ENCODE data around the gene CTU2. TPM values are rescaled to one million over a fixed set of nuclear protein-coding genes. Genes with fewer than 3 reads are reported as not detected.

The CTU2 gene
- total and polyA plus RNA-seq, 9 of the 15 experiments (the other 6 are each of a cell fraction or from before 2014, with no cell fraction given): 1.3 to 105 (median 23.2) TPM

- TF ChIP-seq TAF1 (IDR thresholded peaks at IDR 0.05; ENCODE audit: control insufficient read depth, extremely low read depth, insufficient read depth, low read length, severe bottlenecking): no peak
- no peak for TF ChIP-seq PHTF2 (CRISPR knock-in tag; IDR thresholded peaks at IDR 0.05)
- no peak for TF ChIP-seq THAP12 (CRISPR knock-in tag; IDR thresholded peaks at IDR 0.05)
- no peak for TF ChIP-seq SETDB1 (IDR thresholded peaks at IDR 0.05; ENCODE audit: low read length)
- peak; percentile 64 for TF ChIP-seq SAP30 (IDR thresholded peaks at IDR 0.05; ENCODE audit: borderline replicate concordance, insufficient read depth, low read depth, low read length, poor library complexity, severe bottlenecking)
- TF ChIP-seq TEAD4 (IDR thresholded peaks at IDR 0.05; ENCODE audit: low read length): peak; percentile 19; the same call in 1 of the 2 replicates
- TF ChIP-seq TEAD4 (CRISPR knock-in tag; IDR thresholded peaks at IDR 0.05; ENCODE audit: borderline replicate concordance): 0 out of 2 replicates have a peak, but pooled peaks have one; percentile 48
- TF ChIP-seq SRSF7 (optimal IDR thresholded peaks at IDR 0.05; ENCODE audit: low read depth, low read length): no peak
- no peak for TF ChIP-seq ZNF408 (CRISPR knock-in tag; IDR thresholded peaks at IDR 0.05; ENCODE audit: low read depth)
- no peak for TF ChIP-seq CHCHD3 (CRISPR knock-in tag; IDR thresholded peaks at IDR 0.05)
- no peak for TF ChIP-seq PKNOX1 (IDR thresholded peaks at IDR 0.05)
- TF ChIP-seq ZNF584 (CRISPR knock-in tag; IDR thresholded peaks at IDR 0.05; ENCODE audit: low read depth): no peak
- no peak for TF ChIP-seq ZZZ3 (IDR thresholded peaks at IDR 0.05)
- TF ChIP-seq TFE3 (CRISPR knock-in tag; IDR thresholded peaks at IDR 0.05): no peak
- no peak for TF ChIP-seq NFE2 (IDR thresholded peaks at IDR 0.05; ENCODE audit: low read depth)
- no peak for TF ChIP-seq HMBOX1 (IDR thresholded peaks at IDR 0.05)
- no peak for TF ChIP-seq ATF4 (CRISPR knock-in tag; IDR thresholded peaks at IDR 0.05)
- TF ChIP-seq ZBTB1 (CRISPR knock-in tag; IDR thresholded peaks at IDR 0.05; ENCODE audit: borderline replicate concordance, low read depth): peak; percentile 35; the same call in 1 of the 2 replicates
- TF ChIP-seq ZBED1 (IDR thresholded peaks at IDR 0.05): no peak
- peak; percentile 86 for TF ChIP-seq CTBP1 (IDR thresholded peaks at IDR 0.05; ENCODE audit: borderline replicate concordance)
These were observed 31.2 kb downstream of the CTU2 start (continued) for GRCh38 chr16:88737298-88738150.
